Mucosa of gallbladder (tissue), 1 donor: ENCODE results near the gene NDUFB8. TPM values are rescaled to one million over a fixed set of nuclear protein-coding genes. Genes with fewer than 3 reads are reported as not detected.
"Not testable (repeated sequence)": the region's sequence is repeated elsewhere in the genome, so short reads cannot be mapped to it uniquely, and the experiment has no call there.

Source experiments
- DNase-seq: peaks from one replicate; pipeline ENCODE4 v3.0.0-alpha.2; 2020; ENCODE audit warnings: low spot score
- total RNA-seq: library from RNA; stranded (reverse); gene quantifications from one replicate; pipeline ENCODE4 v1.2.1, GENCODE V29; 2021
- donor health status: DM: no; HTN: no; CAD: no.

The NDUFB8 gene
- 140 TPM for total RNA-seq

DNA sequence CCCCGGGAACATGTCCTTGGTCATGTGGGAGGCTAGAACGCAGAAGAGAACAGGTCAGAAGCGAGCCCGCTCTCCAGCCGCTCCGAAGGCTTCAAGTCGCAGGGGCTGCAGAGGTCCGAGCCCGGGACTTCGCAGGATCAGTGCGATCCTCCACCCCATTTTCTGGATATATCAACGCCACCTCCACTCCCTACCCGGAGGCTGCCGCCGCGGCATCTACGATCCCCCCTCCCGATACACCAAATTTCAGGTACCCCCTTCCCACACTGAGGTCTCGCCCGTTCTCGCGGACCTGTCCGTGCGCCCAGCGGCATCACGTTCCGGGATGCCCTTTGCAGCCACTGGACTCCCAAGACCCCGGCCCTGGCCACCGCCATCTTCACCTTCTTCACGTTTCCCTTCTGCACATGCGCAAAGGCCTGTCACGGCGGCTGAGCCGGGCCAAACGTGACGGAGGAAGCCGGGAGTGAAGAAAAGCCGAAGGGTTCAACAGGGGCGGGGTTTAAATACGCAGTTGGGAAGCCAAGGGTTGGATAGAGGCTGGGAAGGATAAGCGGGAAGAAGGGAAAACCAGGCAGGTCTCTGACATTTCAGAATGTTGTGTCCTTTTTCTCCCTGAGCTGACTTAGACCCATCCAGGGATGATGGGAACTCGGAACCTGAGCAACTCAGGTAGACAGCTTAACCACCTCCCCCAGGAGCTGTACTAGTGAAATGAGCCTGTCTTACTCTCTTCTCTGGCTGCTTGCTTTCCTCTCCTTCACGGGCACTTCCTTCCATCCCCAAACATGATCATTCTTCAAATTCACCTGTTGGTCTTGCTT lies at the start of gene NDUFB8:
Gene NDUFB8 (minus strand): TSS at position 397 of the 824 bp plus-strand sequence. CDS start 20 bp downstream, at position 377.
- peak; percentile 92 for DNase-seq

DNA sequence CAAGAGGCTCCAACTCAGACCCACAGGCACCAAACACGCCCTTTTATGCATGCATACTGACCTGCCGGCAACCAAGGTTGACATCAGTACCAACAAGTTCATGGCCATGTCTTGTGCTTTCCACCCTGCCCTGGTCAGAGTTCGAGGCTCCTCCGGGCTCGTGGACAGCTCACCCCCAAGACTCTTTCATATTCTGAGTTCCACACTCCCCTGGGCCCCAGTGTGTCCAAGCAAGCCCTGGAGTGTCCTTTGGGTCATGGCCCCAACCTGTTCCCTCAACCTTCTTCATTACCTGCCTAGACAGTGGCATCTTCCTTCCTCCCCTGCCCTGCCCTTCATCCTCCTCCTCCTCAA lies 46.6 kb upstream of the NDUFB8 start:
- no peak for DNase-seq

DNA sequence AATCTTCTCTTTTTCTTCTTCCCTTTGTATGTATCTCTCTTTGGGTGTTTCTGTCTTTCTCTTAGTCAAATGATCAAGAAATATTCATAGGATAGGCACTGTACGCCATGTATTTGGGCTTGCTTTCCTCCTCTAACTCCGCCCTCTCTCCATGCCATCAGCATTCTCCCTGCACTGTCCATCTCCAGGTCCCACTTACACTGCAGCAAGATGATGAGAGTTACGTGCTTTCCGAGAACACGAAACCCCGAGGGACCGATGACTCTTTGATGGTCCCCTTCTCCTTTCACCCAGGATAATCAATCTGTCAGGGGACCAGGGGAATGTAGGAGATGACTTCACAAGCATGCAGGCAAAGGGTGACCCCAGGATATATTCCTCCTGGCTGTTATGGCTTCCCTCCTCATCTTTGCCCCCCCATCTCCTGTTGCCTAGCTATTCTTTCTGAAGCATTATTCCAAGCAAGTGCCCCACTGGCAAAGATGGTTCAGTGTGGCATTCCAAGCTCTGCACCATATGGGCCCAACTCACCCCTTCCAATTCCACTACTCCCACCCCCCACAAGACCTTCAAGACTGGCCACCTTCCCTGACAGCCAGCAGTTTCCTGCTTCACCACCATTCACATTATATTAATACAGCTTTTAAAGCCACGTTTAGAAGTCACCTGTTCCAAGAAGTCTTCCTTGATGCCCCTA lies 46.1 kb upstream of the NDUFB8 start:
- DNase-seq, result no peak

- not testable (repeated sequence) for DNase-seq
Measured at GRCh38 chr10:100575146-100575545, 45.5 kb upstream of the NDUFB8 start.

DNA sequence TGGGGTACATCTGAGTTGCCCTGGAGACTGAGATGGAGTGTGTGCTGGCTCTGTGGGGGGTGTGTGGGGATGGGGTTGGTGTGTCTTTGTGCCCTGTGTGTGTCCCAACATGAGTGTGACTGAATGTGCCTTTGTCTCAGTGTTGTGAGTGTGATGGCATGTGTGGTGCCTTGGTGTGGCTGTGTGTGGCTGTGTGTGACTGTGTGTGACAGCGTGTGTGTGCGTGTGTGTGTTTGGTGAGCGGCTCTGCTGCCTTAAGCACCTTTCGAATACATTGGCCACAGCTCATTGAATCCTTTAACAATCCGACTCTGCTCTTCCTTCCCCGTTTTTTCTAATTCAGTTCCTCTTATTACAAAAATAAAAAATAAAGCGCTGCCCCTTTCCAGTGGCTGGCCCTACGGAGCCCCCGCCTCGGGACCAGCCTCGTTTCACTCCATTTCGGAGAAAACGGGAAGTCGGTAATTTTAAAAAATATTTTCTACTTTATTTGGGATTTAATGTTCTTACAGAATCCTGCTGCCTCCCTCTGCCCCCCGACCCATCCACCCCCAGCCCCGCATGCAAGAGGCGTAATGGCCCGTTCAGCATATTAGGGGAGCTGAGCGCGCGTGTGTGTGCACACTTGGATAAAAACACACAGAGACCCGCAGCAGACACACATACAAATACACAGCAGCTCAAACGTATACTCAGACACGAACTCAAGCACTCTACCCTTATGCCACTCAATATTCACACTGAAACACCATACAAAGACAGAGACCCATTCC lies 41.6 kb upstream of the NDUFB8 start:
- DNase-seq, result no peak

DNA sequence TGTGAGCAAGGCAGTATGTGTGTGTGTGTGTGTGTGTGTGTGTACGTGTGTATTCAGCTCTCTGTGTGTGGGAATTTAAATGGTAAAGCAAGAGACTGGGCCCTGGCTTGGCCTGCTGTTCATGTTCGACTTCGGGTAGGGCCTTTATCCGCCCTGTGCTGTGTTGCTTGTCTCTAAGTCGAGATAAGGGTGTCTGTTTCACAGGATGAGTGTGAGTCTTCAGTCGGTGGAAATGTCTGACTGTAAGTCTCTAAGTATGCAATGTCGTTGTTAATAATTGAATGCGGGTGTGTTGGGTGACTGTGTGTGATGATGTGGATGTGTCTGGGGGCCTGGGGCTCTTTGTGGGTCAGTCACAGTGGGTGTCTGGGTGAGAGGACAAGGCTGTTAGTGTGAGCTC lies 40.8 kb upstream of the NDUFB8 start:
- DNase-seq, result no peak

GRCh38 chr10:100569687-100570481 lies 40.2 kb upstream of the NDUFB8 start:
- no peak for DNase-seq

DNA sequence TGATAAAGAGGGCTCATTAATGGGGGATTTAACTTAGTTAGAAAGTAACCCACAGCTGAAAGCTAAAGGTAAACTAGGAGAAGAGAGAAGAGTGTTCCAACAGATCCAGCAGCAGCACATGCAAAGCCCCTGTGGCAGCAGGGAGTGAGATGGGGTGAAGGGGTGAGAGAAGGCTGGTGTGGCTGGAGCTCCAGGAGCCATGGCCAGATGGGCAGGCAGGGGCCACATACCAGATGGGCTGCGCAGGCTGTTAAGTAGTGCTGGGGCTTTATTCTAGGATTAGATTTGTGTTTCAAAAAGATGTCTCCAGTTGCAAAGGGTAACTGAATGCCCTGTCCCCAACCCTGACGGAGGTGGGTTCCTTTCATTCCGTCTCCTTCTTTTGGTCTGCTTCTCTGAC lies 39.2 kb upstream of the NDUFB8 start:
- DNase-seq, result no peak

DNA sequence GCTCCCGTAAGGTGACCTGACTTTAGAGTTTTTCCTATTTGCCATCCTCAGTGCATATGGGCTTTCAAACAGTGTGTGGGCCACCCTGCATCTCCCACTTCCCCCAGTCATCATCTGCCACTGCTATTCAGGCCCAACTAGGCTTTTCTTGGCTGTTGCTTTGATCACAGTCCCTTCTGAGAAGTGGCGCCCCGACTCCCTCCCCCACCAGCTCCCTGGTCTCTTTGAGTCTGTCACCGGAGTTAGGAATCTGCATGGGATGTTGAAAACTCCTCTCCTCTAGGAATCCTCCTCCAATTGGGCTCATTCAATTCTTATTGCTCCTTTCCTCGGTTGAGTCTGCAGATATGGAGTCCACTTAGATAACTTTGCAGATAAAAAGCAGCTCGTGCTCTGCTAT lies 38.2 kb upstream of the NDUFB8 start:
- no peak for DNase-seq

GRCh38 chr10:100567249-100567648 lies 37.6 kb upstream of the NDUFB8 start:
- no peak for DNase-seq

DNA sequence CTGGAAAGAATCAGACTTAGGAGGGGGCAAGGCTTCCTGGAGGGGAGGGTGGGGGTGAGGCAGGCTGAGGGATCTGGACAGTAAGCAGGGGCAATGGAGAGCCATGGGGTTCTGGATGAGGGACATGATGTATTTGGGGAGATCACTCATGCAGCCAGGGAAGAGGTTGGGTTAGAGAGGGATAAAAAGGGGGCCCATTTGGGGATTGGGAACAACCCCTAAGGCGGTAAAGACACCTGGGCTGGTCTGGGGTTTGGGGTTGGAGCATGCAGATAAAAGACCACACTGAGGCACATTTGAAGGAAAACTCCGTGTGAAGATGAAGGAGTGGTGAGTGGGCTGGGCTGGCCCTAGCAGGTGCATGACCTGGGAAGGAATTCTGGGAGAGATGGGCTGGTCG lies 36.9 kb upstream of the NDUFB8 start:
- DNase-seq, result no peak

DNA sequence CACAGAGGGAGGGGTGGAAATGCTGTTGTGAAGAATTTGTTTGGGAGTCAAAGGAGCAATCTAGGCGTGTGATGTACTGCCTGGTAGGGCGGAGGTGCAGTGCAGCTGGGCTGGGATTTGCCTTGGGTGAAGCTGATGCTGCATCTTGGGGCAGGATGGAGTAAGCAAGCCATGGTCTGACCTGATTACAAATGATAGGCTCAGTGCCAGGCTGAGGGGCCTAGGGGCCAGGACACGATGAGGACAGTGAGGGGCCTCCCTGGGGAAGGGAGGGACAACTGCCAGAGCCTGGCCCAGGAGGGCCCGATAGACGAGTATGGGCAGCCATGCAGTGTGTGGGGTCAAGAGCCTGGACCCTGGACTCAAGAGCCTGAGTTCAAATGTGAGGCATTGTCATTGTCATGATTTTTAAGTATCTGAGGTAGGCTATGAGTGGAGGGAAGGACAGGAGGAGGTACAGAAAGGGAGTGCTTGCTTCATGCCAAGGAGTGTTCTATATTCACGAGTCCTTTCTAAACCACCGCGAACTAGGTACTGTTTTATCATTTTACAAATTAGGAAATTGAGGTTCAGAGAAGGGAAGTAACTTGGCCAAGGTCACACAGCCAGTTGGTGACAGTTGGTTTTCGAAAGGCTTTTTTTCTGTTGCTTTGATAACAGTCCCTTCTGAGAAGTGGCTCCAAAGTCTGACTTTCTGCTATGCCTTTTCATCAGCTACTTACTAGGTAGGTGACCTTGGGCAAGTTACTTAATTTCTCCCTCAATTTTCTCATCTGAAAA lies 35.7 kb upstream of the NDUFB8 start:
- DNase-seq, result no peak

GRCh38 chr10:100562008-100562672 lies 32.5 kb upstream of the NDUFB8 start:
- DNase-seq, result peak; percentile 72

DNA sequence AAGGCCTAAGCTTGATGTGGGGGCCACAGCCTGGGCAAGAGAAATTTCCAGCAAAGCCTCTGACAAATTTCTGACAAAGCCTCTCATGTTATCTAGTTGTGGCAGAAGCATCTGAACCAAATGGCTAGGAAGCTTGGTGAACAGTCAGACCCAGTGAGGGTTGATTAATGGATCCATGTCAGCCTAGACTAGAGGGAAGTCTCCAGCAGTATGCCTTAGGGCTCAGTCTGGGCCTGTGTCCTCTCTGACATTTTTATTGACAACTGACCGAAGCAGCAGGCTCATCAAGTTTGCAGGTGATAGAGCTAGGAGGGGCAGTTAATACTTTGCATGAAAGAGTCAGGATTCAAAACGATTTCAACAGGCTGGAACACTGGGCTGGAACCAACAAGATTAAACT lies 31.3 kb upstream of the NDUFB8 start:
- DNase-seq, result no peak

- no peak for DNase-seq
Measured at GRCh38 chr10:100560248-100560647, 30.6 kb upstream of the NDUFB8 start.

DNA sequence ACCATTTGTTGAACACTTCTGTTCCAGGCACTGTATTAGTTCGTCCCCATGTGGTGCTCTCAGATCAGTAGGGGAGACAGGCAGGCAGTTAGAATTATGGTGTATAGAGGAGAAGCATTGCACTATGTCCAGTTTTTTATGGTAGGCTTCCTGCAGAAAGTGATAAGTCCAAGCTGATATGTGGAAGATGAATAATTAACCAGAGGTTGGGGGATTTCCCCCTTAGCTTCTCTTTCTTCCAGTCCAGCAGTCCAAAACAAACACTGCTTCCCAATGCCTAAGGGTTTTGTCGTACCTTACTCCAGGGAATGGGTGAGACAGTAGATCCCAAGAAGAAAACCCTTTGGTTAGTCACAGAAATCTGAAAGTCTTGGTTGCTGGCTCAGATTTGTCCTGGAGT lies 25.2 kb upstream of the NDUFB8 start:
- no peak for DNase-seq

GRCh38 chr10:100553929-100554328 lies 24.3 kb upstream of the NDUFB8 start:
- DNase-seq, result no peak

- DNase-seq, result no peak
Measured at GRCh38 chr10:100551738-100552137, 22.1 kb upstream of the NDUFB8 start.

- DNase-seq, result no peak
Measured at GRCh38 chr10:100551196-100551595, 21.5 kb upstream of the NDUFB8 start.

GRCh38 chr10:100544950-100545349 lies 15.3 kb upstream of the NDUFB8 start:
- DNase-seq, result no peak
